Parathyroid adenoma (tissue), 2 donors: ENCODE results near the gene NID2.

Experiments used
- H2AFZ ChIP-seq: fragments of 300-600 bp; sonication (generic); one replicate; pipeline ENCODE4 v1.7.0; 2017; ENCODE audit warnings: antibody characterized with exemption, mild to moderate bottlenecking
- H3K27ac ChIP-seq: fragments of 300-600 bp; sonication (generic); one replicate; pipeline ENCODE4 v1.7.0; 2017
- H3K27me3 ChIP-seq: fragments of 300-600 bp; sonication (generic); one replicate; pipeline ENCODE4 v1.7.0; 2017; ENCODE audit warnings: low read length; ENCODE audit not compliant: control insufficient read depth, insufficient read depth
- H3K36me3 ChIP-seq: fragments of 300-600 bp; sonication (generic); one replicate; pipeline ENCODE4 v1.7.0; 2017; ENCODE audit warnings: low read length; ENCODE audit not compliant: control insufficient read depth, insufficient read depth
- H3K4me1 ChIP-seq: fragments of 300-600 bp; sonication (generic); one replicate; pipeline ENCODE4 v1.7.0; 2017; ENCODE audit warnings: control low read depth
- H3K4me2 ChIP-seq: fragments of 300-600 bp; sonication (generic); one replicate; pipeline ENCODE4 v1.7.0; 2017; ENCODE audit warnings: low read length
- H3K4me3 ChIP-seq: fragments of 300-600 bp; sonication (generic); one replicate; pipeline ENCODE4 v1.7.0; 2017; ENCODE audit warnings: low read depth, low read length
- H3K79me2 ChIP-seq: fragments of 300-600 bp; sonication (generic); one replicate; pipeline ENCODE4 v1.7.0; 2017; ENCODE audit warnings: control low read depth
- H3K9ac ChIP-seq: fragments of 300-600 bp; sonication (generic); one replicate; pipeline ENCODE4 v1.7.0; 2017; ENCODE audit warnings: mild to moderate bottlenecking
- H3K9me3 ChIP-seq: fragments of 300-600 bp; sonication (generic); one replicate; pipeline ENCODE4 v1.7.0; 2017; ENCODE audit warnings: low read length; ENCODE audit not compliant: control insufficient read depth
- CTCF ChIP-seq: fragments of 300-600 bp; sonication (generic); IDR thresholded peaks from one replicate; pipeline ENCODE4 v1.7.0; 2017; ENCODE audit warnings: antibody characterized with exemption, mild to moderate bottlenecking
- donor health status: primary hyperparathyroidism.

Gene NID2

GRCh38 chr14:52067873-52068614 lies 815 bp downstream of the NID2 start:
- Histone ChIP-seq H3K9ac (no peak overlapping the region), H3K4me1 (peaks cover 33% of the 10 kb centered on the region), H3K27me3 (no peaks in the 10 kb centered on the region), H3K79me2 (peaks cover 2% of the 10 kb centered on the region), H2AFZ (peak overlapping the region; percentile 91), H3K27ac (peak overlapping the region; percentile 55), H3K4me3 (peak overlapping the region; percentile 65), H3K4me2 (peak overlapping the region; percentile 91), H3K9me3 (no peaks in the 10 kb centered on the region), H3K36me3 (no peaks in the 10 kb centered on the region)
- no peak for TF ChIP-seq CTCF

GRCh38 chr14:52064174-52064573 lies 4.7 kb downstream of the NID2 start:
- H2AFZ ChIP-seq: no peak overlapping the region
- peak overlapping the region; percentile 63 for H3K4me2 ChIP-seq
- H3K36me3 ChIP-seq: no peaks in the 10 kb centered on the region
- no peaks in the 10 kb centered on the region for H3K27me3 ChIP-seq
- H3K79me2 ChIP-seq: peaks cover 2% of the 10 kb centered on the region
- peak overlapping the region; percentile 25 for H3K27ac ChIP-seq
- H3K4me3 ChIP-seq: peak overlapping the region; percentile 30
- no peak overlapping the region for H3K9ac ChIP-seq
- H3K4me1 ChIP-seq: peaks cover 25% of the 10 kb centered on the region
- no peaks in the 10 kb centered on the region for H3K9me3 ChIP-seq
- TF ChIP-seq CTCF: no peak

- peaks cover 25% of the 10 kb centered on the region for H3K4me1 ChIP-seq
These were observed 5.8 kb downstream of the NID2 start for GRCh38 chr14:52063052-52063462.

GRCh38 chr14:52061890-52062289 lies 7.0 kb downstream of the NID2 start:
- Histone ChIP-seq H3K79me2 (no peaks in the 10 kb centered on the region), H3K4me2 (no peak overlapping the region), H3K9me3 (no peaks in the 10 kb centered on the region), H3K27ac (no peak overlapping the region), H3K36me3 (no peaks in the 10 kb centered on the region), H3K4me1 (peaks cover 25% of the 10 kb centered on the region), H3K4me3 (no peak overlapping the region), H2AFZ (no peak overlapping the region), H3K9ac (no peak overlapping the region), H3K27me3 (no peaks in the 10 kb centered on the region)
- TF ChIP-seq CTCF: no peak

More at GRCh38 chr14:52063052-52063462, 5.8 kb downstream of the NID2 start:
- H3K36me3 ChIP-seq: no peaks in the 10 kb centered on the region
- no peak overlapping the region for H3K4me3 ChIP-seq
- no peaks in the 10 kb centered on the region for H3K27me3 ChIP-seq
- H3K27ac ChIP-seq: no peak overlapping the region
- H3K9me3 ChIP-seq: no peaks in the 10 kb centered on the region
- peaks cover 2% of the 10 kb centered on the region for H3K79me2 ChIP-seq
- no peak overlapping the region for H2AFZ ChIP-seq
- H3K4me2 ChIP-seq: peak overlapping the region; percentile 27
- H3K9ac ChIP-seq: no peak overlapping the region
- no peak for TF ChIP-seq CTCF

- Histone ChIP-seq H3K4me3 (no peak overlapping the region), H3K79me2 (no peaks in the 10 kb centered on the region), H3K9ac (no peak overlapping the region), H2AFZ (no peak overlapping the region), H3K27ac (no peak overlapping the region), H3K4me2 (no peak overlapping the region), H3K36me3 (no peaks in the 10 kb centered on the region), H3K4me1 (peaks cover 25% of the 10 kb centered on the region), H3K27me3 (no peaks in the 10 kb centered on the region), H3K9me3 (no peaks in the 10 kb centered on the region)
- no peak for TF ChIP-seq CTCF
These were observed 7.5 kb downstream of the NID2 start for GRCh38 chr14:52061390-52061789.
